ENCODE data around the gene BEST4.
A peak's percentile ranks its signal among the peaks of the same experiment; 100 is the strongest.
"Not testable (repeated sequence)": the region's sequence is repeated elsewhere in the genome, so short reads cannot be mapped to it uniquely, and the experiment has no call there.

The BEST4 gene

GRCh38 chr1:44798481-44799365, 10.8 kb upstream of the BEST4 start:
- 0 out of 2 replicates have a peak, but pooled peaks cover 2% of the 10 kb centered on the region for H3K27me3 ChIP-seq (ENCODE audit: control insufficient read depth, insufficient read depth, low read length)
- H3K36me3 ChIP-seq (ENCODE audit: control insufficient read depth, insufficient read depth, low read length), result peaks cover 20% of the 10 kb centered on the region
- no peak overlapping the region for H3K4me3 ChIP-seq (ENCODE audit: low read depth, low read length)
- H3K9ac ChIP-seq (ENCODE audit: low read length), result no peak overlapping the region
- H3K4me1 ChIP-seq (ENCODE audit: control insufficient read depth, insufficient read depth, low read length), result peaks cover 21% of the 10 kb centered on the region; the same call in 1 of the 2 replicates
- H3K27ac ChIP-seq (ENCODE audit: low read depth, low read length), result no peak overlapping the region
- H3K9me3 ChIP-seq (ENCODE audit: control insufficient read depth, insufficient read depth, low read depth, low read length), result no peaks in the 10 kb centered on the region

- H3K4me1 ChIP-seq (ENCODE audit: control insufficient read depth, insufficient read depth, low read length), result peaks cover 28% of the 10 kb centered on the region
- not testable (repeated sequence) for H3K27me3 ChIP-seq (ENCODE audit: control insufficient read depth, insufficient read depth, low read length); H3K4me3 ChIP-seq (ENCODE audit: low read depth, low read length); H3K9ac ChIP-seq (ENCODE audit: low read length); H3K27ac ChIP-seq (ENCODE audit: low read depth, low read length); H3K9me3 ChIP-seq (ENCODE audit: control insufficient read depth, insufficient read depth, low read depth, low read length)
- peaks cover 12% of the 10 kb centered on the region for H3K36me3 ChIP-seq (ENCODE audit: control insufficient read depth, insufficient read depth, low read length)
Measured at GRCh38 chr1:44797886-44798285, 9.9 kb upstream of the BEST4 start.

GRCh38 chr1:44792736-44793502, 4.9 kb upstream of the BEST4 start:
- Histone ChIP-seq H3K4me1 (ENCODE audit: control insufficient read depth, insufficient read depth, low read length) (peaks cover 19% of the 10 kb centered on the region), H3K9ac (ENCODE audit: low read length) (no peak overlapping the region), H3K9me3 (ENCODE audit: control insufficient read depth, insufficient read depth, low read depth, low read length) (no peaks in the 10 kb centered on the region), H3K27ac (ENCODE audit: low read depth, low read length) (no peak overlapping the region), H3K4me3 (ENCODE audit: low read depth, low read length) (no peak overlapping the region), H3K27me3 (ENCODE audit: control insufficient read depth, insufficient read depth, low read length) (no peaks in the 10 kb centered on the region), H3K36me3 (ENCODE audit: control insufficient read depth, insufficient read depth, low read length) (no peaks in the 10 kb centered on the region)

- H3K36me3 ChIP-seq (ENCODE audit: control insufficient read depth, insufficient read depth, low read length), result no peaks in the 10 kb centered on the region
- no peak overlapping the region for H3K27ac ChIP-seq (ENCODE audit: low read depth, low read length)
- no peak overlapping the region for H3K9ac ChIP-seq (ENCODE audit: low read length)
- H3K27me3 ChIP-seq (ENCODE audit: control insufficient read depth, insufficient read depth, low read length), result peaks cover 5% of the 10 kb centered on the region; the same call in 1 of the 2 replicates
- no peak overlapping the region for H3K4me3 ChIP-seq (ENCODE audit: low read depth, low read length)
- H3K4me1 ChIP-seq (ENCODE audit: control insufficient read depth, insufficient read depth, low read length), result peaks cover 26% of the 10 kb centered on the region
- no peaks in the 10 kb centered on the region for H3K9me3 ChIP-seq (ENCODE audit: control insufficient read depth, insufficient read depth, low read depth, low read length)
Measured at GRCh38 chr1:44790968-44791801, 3.2 kb upstream of the BEST4 start.

GRCh38 chr1:44787506-44787905, 464 bp downstream of the BEST4 start:
- Histone ChIP-seq H3K4me1 (ENCODE audit: control insufficient read depth, insufficient read depth, low read length) (peaks cover 35% of the 10 kb centered on the region), H3K27me3 (ENCODE audit: control insufficient read depth, insufficient read depth, low read length) (peaks cover 24% of the 10 kb centered on the region), H3K9me3 (ENCODE audit: control insufficient read depth, insufficient read depth, low read depth, low read length) (no peaks in the 10 kb centered on the region)

GRCh38 chr1:44786841-44787426, 1.0 kb downstream of the BEST4 start:
- Histone ChIP-seq H3K27ac (ENCODE audit: low read depth, low read length) (no peak overlapping the region), H3K9me3 (ENCODE audit: control insufficient read depth, insufficient read depth, low read depth, low read length) (no peaks in the 10 kb centered on the region), H3K4me1 (ENCODE audit: control insufficient read depth, insufficient read depth, low read length) (peaks cover 35% of the 10 kb centered on the region), H3K36me3 (ENCODE audit: control insufficient read depth, insufficient read depth, low read length) (no peaks in the 10 kb centered on the region), H3K27me3 (ENCODE audit: control insufficient read depth, insufficient read depth, low read length) (peaks cover 24% of the 10 kb centered on the region), H3K4me3 (ENCODE audit: low read depth, low read length) (peak overlapping the region; percentile 58), H3K9ac (ENCODE audit: low read length) (peak overlapping the region; percentile 24)

More at GRCh38 chr1:44787506-44787905, 464 bp downstream of the BEST4 start:
- Histone ChIP-seq H3K9ac (ENCODE audit: low read length) (no peak overlapping the region), H3K27ac (ENCODE audit: low read depth, low read length) (no peak overlapping the region), H3K4me3 (ENCODE audit: low read depth, low read length) (no peak overlapping the region), H3K36me3 (ENCODE audit: control insufficient read depth, insufficient read depth, low read length) (no peaks in the 10 kb centered on the region)

GRCh38 chr1:44786138-44786840, 1.7 kb downstream of the BEST4 start:
- H3K9ac ChIP-seq (ENCODE audit: low read length), result peak overlapping the region; percentile 24
- no peak overlapping the region for H3K27ac ChIP-seq (ENCODE audit: low read depth, low read length)
- peaks cover 33% of the 10 kb centered on the region for H3K4me1 ChIP-seq (ENCODE audit: control insufficient read depth, insufficient read depth, low read length)
- H3K27me3 ChIP-seq (ENCODE audit: control insufficient read depth, insufficient read depth, low read length), result peaks cover 24% of the 10 kb centered on the region
- H3K36me3 ChIP-seq (ENCODE audit: control insufficient read depth, insufficient read depth, low read length), result peaks cover under 1% of the 10 kb centered on the region; the same call in 1 of the 2 replicates
- no peaks in the 10 kb centered on the region for H3K9me3 ChIP-seq (ENCODE audit: control insufficient read depth, insufficient read depth, low read depth, low read length)
- H3K4me3 ChIP-seq (ENCODE audit: low read depth, low read length), result peak overlapping the region; percentile 58

GRCh38 chr1:44785501-44786137, 2.4 kb downstream of the BEST4 start:
- H3K4me1 ChIP-seq (ENCODE audit: control insufficient read depth, insufficient read depth, low read length), result peaks cover 30% of the 10 kb centered on the region
- H3K36me3 ChIP-seq (ENCODE audit: control insufficient read depth, insufficient read depth, low read length), result peaks cover 6% of the 10 kb centered on the region; the same call in 1 of the 2 replicates
- H3K27me3 ChIP-seq (ENCODE audit: control insufficient read depth, insufficient read depth, low read length), result peaks cover 24% of the 10 kb centered on the region
- H3K9me3 ChIP-seq (ENCODE audit: control insufficient read depth, insufficient read depth, low read depth, low read length), result no peaks in the 10 kb centered on the region
- peak overlapping the region; percentile 58 for H3K4me3 ChIP-seq (ENCODE audit: low read depth, low read length)
- H3K27ac ChIP-seq (ENCODE audit: low read depth, low read length), result no peak overlapping the region
- no peak overlapping the region for H3K9ac ChIP-seq (ENCODE audit: low read length)

GRCh38 chr1:44785029-44785380, 3.0 kb downstream of the BEST4 start:
- H3K27ac ChIP-seq (ENCODE audit: low read depth, low read length), result no peak overlapping the region
- no peaks in the 10 kb centered on the region for H3K9me3 ChIP-seq (ENCODE audit: control insufficient read depth, insufficient read depth, low read depth, low read length)
- peaks cover 8% of the 10 kb centered on the region for H3K36me3 ChIP-seq (ENCODE audit: control insufficient read depth, insufficient read depth, low read length)
- no peak overlapping the region for H3K9ac ChIP-seq (ENCODE audit: low read length)
- H3K4me1 ChIP-seq (ENCODE audit: control insufficient read depth, insufficient read depth, low read length), result peaks cover 30% of the 10 kb centered on the region
- H3K27me3 ChIP-seq (ENCODE audit: control insufficient read depth, insufficient read depth, low read length), result peaks cover 24% of the 10 kb centered on the region
- 0 out of 2 replicates have a peak overlapping the region, but pooled peaks have one; percentile 54 for H3K4me3 ChIP-seq (ENCODE audit: low read depth, low read length)
